ENCODE data around the gene CTSL. TPM values are rescaled to one million over a fixed set of nuclear protein-coding genes. Genes with fewer than 3 reads are reported as not detected.

Gene CTSL
- total RNA-seq, 1 experiment from 2014 or later, result 84.2 TPM

DNA sequence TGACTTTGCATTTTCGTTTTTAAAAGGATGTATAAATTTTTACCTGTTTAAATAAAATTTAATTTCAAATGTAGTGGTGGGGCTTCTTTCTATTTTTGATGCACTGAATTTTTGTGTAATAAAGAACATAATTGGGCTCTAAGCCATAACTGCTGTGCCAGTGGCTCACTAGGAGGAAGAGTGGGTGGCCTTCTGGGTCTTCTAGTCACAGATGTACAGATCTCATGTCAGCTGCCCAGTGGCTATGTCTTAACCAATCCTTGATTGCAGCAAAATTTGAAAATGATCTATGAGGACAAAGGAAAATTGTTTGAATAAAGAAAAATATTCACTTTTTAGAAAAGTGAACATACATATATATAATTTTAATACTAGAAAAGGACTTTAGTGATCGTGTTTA, 5.4 kb downstream of the CTSL start:
- Mint-ChIP-seq H3K4me1 (ENCODE audit: insufficient read depth, unreplicated experiment) (no peaks in the 10 kb centered on the region), H3K27me3 (ENCODE audit: insufficient read depth, unreplicated experiment) (no peaks in the 10 kb centered on the region), H3K4me3 (ENCODE audit: unreplicated experiment) (no peak overlapping the region), H3K27ac (ENCODE audit: low read depth, unreplicated experiment) (no peak overlapping the region), H3K9me3 (ENCODE audit: unreplicated experiment) (no peaks in the 10 kb centered on the region), H3K36me3 (ENCODE audit: insufficient read depth, unreplicated experiment) (peaks cover 33% of the 10 kb centered on the region)
- POLR2A ChIA-PET, result no interaction called here
- TF ChIP-seq, protein P1, sequence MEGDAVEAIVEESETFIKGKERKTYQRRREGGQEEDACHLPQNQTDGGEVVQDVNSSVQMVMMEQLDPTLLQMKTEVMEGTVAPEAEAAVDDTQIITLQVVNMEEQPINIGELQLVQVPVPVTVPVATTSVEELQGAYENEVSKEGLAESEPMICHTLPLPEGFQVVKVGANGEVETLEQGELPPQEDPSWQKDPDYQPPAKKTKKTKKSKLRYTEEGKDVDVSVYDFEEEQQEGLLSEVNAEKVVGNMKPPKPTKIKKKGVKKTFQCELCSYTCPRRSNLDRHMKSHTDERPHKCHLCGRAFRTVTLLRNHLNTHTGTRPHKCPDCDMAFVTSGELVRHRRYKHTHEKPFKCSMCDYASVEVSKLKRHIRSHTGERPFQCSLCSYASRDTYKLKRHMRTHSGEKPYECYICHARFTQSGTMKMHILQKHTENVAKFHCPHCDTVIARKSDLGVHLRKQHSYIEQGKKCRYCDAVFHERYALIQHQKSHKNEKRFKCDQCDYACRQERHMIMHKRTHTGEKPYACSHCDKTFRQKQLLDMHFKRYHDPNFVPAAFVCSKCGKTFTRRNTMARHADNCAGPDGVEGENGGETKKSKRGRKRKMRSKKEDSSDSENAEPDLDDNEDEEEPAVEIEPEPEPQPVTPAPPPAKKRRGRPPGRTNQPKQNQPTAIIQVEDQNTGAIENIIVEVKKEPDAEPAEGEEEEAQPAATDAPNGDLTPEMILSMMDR (IDR thresholded peaks at IDR 0.05; ENCODE audit: unreplicated experiment), result no peak
- intact Hi-C loops (cut with micrococcal nuclease), result no loop called here
- no peak for DNase-seq (ENCODE audit: unreplicated experiment)
- no TSS peak for BruUV-seq (replicated peaks)
- CTCF ChIA-PET, result no interaction called here

DNA sequence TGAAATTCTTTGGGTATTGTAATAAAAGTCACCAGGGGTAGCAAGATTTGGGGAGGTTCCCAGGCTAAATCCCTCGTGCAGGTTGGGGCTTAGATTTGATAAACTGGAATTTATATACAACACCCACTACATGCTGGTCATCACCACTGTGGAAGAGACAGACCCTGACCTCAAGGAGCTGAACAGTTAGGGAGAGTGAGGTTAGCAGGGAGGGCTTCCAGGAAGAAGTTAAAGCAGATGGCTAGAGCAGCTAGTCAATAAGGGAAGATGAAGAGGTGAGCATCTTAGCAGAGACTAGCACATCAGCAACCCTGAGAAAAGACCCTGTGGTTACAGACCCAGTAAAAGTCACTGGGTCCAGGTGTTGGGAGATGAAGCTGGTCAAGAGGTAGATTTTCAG, 6.4 kb downstream of the CTSL start:
- ChIA-PET CTCF (no interaction called here), POLR2A (no interaction called here)
- intact Hi-C loops (cut with micrococcal nuclease), result no loop called here
- H3K36me3 Mint-ChIP-seq (ENCODE audit: insufficient read depth, unreplicated experiment), result peaks cover 33% of the 10 kb centered on the region
- TF ChIP-seq, protein P1 (IDR thresholded peaks at IDR 0.05; ENCODE audit: unreplicated experiment), result no peak
- no peak overlapping the region for H3K4me3 Mint-ChIP-seq (ENCODE audit: unreplicated experiment)
- no peak overlapping the region for H3K27ac Mint-ChIP-seq (ENCODE audit: low read depth, unreplicated experiment)
- no TSS peak for BruUV-seq (replicated peaks)
- H3K27me3 Mint-ChIP-seq (ENCODE audit: insufficient read depth, unreplicated experiment), result no peaks in the 10 kb centered on the region
- no peak for DNase-seq (ENCODE audit: unreplicated experiment)
- no peaks in the 10 kb centered on the region for H3K4me1 Mint-ChIP-seq (ENCODE audit: insufficient read depth, unreplicated experiment)
- H3K9me3 Mint-ChIP-seq (ENCODE audit: unreplicated experiment), result no peaks in the 10 kb centered on the region

- TF ChIP-seq, protein P1 (IDR thresholded peaks at IDR 0.05; ENCODE audit: unreplicated experiment), result no peak
- Mint-ChIP-seq H3K27ac (ENCODE audit: low read depth, unreplicated experiment) (no peak overlapping the region), H3K36me3 (ENCODE audit: insufficient read depth, unreplicated experiment) (peaks cover 33% of the 10 kb centered on the region), H3K9me3 (ENCODE audit: unreplicated experiment) (no peaks in the 10 kb centered on the region), H3K4me3 (ENCODE audit: unreplicated experiment) (no peak overlapping the region), H3K27me3 (ENCODE audit: insufficient read depth, unreplicated experiment) (no peaks in the 10 kb centered on the region), H3K4me1 (ENCODE audit: insufficient read depth, unreplicated experiment) (no peaks in the 10 kb centered on the region)
- POLR2A ChIA-PET, result interaction anchor here (0.7 kb wide), 1 partner anchor 51 kb away, joined by 3 read pairs; no protein-coding TSS in a partner anchor
- no TSS peak for BruUV-seq (replicated peaks)
- CTCF ChIA-PET, result no interaction called here
- intact Hi-C loops (cut with micrococcal nuclease), result no loop called here
- no peak for DNase-seq (ENCODE audit: unreplicated experiment)
Observed at GRCh38 chr9:87732756-87733155, 6.8 kb downstream of the CTSL start.

DNA sequence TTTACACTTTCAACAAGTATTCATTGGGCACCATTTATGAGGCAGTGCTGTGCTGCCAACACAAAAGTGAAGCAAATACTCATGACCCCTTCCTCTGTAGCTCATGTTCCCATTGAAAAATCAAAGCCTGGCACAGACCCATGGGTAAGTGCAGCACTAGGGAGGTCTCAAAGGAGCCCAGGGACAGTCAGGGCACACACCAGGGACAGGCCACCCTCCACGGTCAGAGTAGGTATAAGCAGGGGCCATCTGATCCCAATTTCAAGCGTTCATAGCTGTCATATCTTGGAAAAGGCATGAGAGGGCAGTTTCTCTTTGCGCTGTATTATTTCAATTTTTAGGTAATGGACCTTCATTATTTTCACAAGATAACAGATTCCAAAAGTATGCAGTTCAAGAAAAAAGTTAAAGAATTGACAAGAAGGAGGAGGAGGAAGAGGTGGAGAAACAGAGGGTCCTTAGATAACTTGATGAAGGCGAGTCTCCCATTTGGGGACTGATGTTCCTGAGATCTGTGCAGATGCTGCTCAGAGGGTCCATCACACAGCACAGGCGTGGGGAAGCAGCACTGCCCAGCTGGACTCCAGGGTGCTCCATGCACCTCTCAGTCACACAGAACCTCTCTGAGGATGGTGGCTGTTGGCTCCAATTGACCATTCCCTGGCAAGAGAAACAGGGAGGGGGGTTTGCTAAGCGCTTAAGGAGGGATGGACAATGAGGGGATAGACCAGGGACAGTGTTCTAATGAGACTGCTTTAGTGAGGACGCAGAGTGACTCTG, 7.5 kb downstream of the CTSL start:
- BruUV-seq (replicated peaks), result no TSS peak
- ChIA-PET CTCF (interaction anchor here (0.6 kb wide), 1 partner anchor 54 kb away, joined by 3 read pairs; no protein-coding TSS in a partner anchor), POLR2A (interaction anchor here (0.7 kb wide), 1 partner anchor 52 kb away, joined by 3 read pairs; no protein-coding TSS in a partner anchor)
- Mint-ChIP-seq H3K4me1 (ENCODE audit: insufficient read depth, unreplicated experiment) (no peaks in the 10 kb centered on the region), H3K4me3 (ENCODE audit: unreplicated experiment) (no peak overlapping the region), H3K27ac (ENCODE audit: low read depth, unreplicated experiment) (no peak overlapping the region), H3K27me3 (ENCODE audit: insufficient read depth, unreplicated experiment) (no peaks in the 10 kb centered on the region), H3K9me3 (ENCODE audit: unreplicated experiment) (no peaks in the 10 kb centered on the region), H3K36me3 (ENCODE audit: insufficient read depth, unreplicated experiment) (peaks cover 33% of the 10 kb centered on the region)
- TF ChIP-seq, protein P1 (IDR thresholded peaks at IDR 0.05; ENCODE audit: unreplicated experiment), result no peak
- DNase-seq (ENCODE audit: unreplicated experiment), result no peak
- intact Hi-C loops (cut with micrococcal nuclease), result no loop called here

Measured in MCF 10A (cell line).